DOHH2 (cell line): Measurements from ENCODE around the gene ZNF442.

Experiments
- CTCF ChIP-seq: fragments of 200-600 bp; sonication (generic); IDR thresholded peaks from one replicate; pipeline ENCODE4 v1.5.1; 2014; ENCODE audit warnings: antibody characterized with exemption, mild to moderate bottlenecking, low read depth, low read length; ENCODE audit not compliant: poor library complexity, severe bottlenecking
- EZH2phosphoT487 ChIP-seq: fragments of 200-600 bp; sonication (generic); IDR thresholded peaks from 2 replicates; pipeline ENCODE4 v1.6.1; 2017; ENCODE audit warnings: borderline replicate concordance, mild to moderate bottlenecking, antibody characterized with exemption, low read length, moderate library complexity, mixed read lengths

- TF ChIP-seq CTCF (peak; percentile 40), EZH2phosphoT487 (no peak)
Measured at GRCh38 chr19:12400633-12401502, 35.4 kb upstream of the ZNF442 start, which contains the start of gene ZNF799.
